ENCODE data around the gene SYNPR. TPM values are rescaled to one million over a fixed set of nuclear protein-coding genes. Genes with fewer than 3 reads are reported as not detected.

SYNPR gene
- total RNA-seq, 2 donors from 2014 or later = not detected

DNA sequence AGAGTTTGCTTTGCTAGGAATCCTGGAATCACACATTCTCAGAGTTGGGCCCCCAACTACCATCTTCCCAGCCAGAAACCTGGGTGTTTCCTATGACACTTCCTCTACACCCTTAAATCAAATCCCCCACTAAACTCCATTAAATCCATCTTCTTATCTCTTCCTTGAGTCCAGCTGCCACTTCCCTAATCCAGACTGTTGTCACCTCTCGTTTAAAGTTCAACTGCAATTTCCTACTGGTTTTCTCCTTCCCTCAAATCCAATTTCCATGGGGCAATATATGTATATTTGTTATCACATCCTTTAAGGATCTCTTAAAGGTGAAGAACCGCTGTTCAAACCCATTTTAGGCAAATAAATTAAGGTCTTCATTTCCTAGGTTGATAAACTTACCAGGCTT, 300.8 kb downstream of the SYNPR start:
- ATAC-seq (ENCODE audit: insufficient number of reproducible peaks, low FRiP score, low read depth) = no peak

DNA sequence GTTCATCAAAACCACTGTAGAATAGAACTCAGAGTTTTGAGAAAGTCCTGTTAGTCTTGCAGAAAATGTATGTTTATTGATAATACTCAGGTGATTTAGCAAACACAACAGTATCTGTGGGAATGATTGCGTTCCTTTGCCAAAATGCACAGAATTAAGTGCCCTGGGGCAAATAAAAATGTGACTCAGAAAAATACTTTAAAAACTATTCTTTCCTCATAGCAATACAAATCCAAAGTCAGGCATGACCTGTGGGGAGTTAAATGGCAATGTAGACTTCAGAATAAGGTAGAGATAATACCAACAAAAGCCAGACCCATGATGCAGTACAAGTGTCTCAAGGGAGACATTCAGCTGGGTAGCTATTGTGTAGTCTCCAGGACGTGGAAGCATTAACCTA, 302.0 kb downstream of the SYNPR start:
- H3K36me3 ChIP-seq = no peaks in the 10 kb centered on the region
- H3K9me3 ChIP-seq = no peaks in the 10 kb centered on the region
- DNase-seq (ENCODE audit: low spot score) (no peak), ATAC-seq (ENCODE audit: insufficient number of reproducible peaks, low FRiP score, low read depth) (no peak)
- no peak overlapping the region for H3K4me3 ChIP-seq
- H3K4me1 ChIP-seq (ENCODE audit: control insufficient read depth in 1 of 2, low read depth in 2 of 2) = no peaks in the 10 kb centered on the region
- no peak overlapping the region for H3K27ac ChIP-seq
- H3K27me3 ChIP-seq (replicated peaks; ENCODE audit: insufficient read depth) = no peaks in the 10 kb centered on the region
- TF ChIP-seq, protein P1, sequence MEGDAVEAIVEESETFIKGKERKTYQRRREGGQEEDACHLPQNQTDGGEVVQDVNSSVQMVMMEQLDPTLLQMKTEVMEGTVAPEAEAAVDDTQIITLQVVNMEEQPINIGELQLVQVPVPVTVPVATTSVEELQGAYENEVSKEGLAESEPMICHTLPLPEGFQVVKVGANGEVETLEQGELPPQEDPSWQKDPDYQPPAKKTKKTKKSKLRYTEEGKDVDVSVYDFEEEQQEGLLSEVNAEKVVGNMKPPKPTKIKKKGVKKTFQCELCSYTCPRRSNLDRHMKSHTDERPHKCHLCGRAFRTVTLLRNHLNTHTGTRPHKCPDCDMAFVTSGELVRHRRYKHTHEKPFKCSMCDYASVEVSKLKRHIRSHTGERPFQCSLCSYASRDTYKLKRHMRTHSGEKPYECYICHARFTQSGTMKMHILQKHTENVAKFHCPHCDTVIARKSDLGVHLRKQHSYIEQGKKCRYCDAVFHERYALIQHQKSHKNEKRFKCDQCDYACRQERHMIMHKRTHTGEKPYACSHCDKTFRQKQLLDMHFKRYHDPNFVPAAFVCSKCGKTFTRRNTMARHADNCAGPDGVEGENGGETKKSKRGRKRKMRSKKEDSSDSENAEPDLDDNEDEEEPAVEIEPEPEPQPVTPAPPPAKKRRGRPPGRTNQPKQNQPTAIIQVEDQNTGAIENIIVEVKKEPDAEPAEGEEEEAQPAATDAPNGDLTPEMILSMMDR (IDR thresholded peaks at IDR 0.05) = no peak

More for the DNA sequence above, 300.8 kb downstream of the SYNPR start:
- Histone ChIP-seq H3K27ac (no peak overlapping the region), H3K9me3 (no peaks in the 10 kb centered on the region), H3K4me1 (ENCODE audit: control insufficient read depth in 1 of 2, low read depth in 2 of 2) (no peaks in the 10 kb centered on the region), H3K36me3 (no peaks in the 10 kb centered on the region), H3K27me3 (replicated peaks; ENCODE audit: insufficient read depth) (no peaks in the 10 kb centered on the region), H3K4me3 (no peak overlapping the region)
- TF ChIP-seq, protein P1 (IDR thresholded peaks at IDR 0.05) = no peak
- no peak for DNase-seq (ENCODE audit: low spot score)

DNA sequence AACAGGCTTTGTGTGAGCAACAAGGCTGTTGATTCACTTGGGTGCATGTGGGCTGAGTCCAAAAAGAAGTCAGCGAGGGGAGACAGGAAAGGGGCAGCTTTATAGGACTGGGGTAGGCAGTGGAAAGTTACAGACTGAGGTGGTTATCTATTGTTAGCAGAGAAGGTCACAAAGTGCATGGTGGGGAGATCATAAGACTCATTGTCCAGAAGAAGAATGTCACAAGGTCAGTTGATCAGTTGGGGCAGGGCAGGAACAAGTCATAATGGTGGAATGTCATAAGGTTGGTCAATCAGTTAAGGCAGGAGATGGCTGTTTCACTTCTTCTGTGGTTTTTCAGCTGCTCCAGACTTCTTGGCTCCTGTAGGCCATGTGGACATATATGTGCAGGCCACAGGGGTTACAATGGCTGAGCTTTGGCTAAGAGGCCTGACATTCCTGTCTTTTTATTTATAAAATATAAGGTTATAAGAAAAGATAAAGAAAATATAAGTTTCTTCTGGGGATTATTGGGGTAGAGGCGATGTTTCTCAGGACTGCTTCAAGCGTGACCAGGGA, 304.9 kb downstream of the SYNPR start:
- H3K9me3 ChIP-seq = no peaks in the 10 kb centered on the region
- no peak overlapping the region for H3K27ac ChIP-seq
- no peaks in the 10 kb centered on the region for H3K36me3 ChIP-seq
- TF ChIP-seq, protein P1 (IDR thresholded peaks at IDR 0.05) = no peak
- no peak overlapping the region for H3K4me3 ChIP-seq
- H3K4me1 ChIP-seq (ENCODE audit: control insufficient read depth in 1 of 2, low read depth in 2 of 2) = no peaks in the 10 kb centered on the region
- ATAC-seq (ENCODE audit: insufficient number of reproducible peaks, low FRiP score, low read depth) (no peak), DNase-seq (ENCODE audit: low spot score) (no peak)
- H3K27me3 ChIP-seq (replicated peaks; ENCODE audit: insufficient read depth) = no peaks in the 10 kb centered on the region

DNA sequence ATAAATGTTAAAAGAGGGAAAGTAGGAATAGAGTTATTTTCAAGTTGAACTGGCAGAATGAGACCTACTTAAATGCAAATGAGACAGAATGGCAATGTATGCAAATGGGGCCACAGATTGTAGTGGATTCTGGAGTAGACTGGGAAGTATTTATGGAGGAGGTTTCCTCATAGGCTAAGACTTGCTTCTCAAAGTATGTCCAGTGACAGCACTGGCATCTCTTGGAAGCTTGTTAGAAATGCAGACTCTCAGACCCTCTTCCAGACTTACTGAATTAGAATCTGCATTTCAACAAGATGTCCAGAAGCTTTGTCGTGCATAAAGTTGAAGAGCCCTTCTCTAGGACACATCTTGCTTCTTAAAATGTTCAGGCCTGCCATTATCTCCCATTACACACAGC, 306.6 kb downstream of the SYNPR start:
- Histone ChIP-seq H3K27me3 (replicated peaks; ENCODE audit: insufficient read depth) (no peaks in the 10 kb centered on the region), H3K4me1 (ENCODE audit: control insufficient read depth in 1 of 2, low read depth in 2 of 2) (no peaks in the 10 kb centered on the region), H3K27ac (no peak overlapping the region), H3K9me3 (no peaks in the 10 kb centered on the region), H3K4me3 (no peak overlapping the region), H3K36me3 (no peaks in the 10 kb centered on the region)
- ATAC-seq (ENCODE audit: insufficient number of reproducible peaks, low FRiP score, low read depth) (no peak), DNase-seq (ENCODE audit: low spot score) (no peak)
- TF ChIP-seq, protein P1 (IDR thresholded peaks at IDR 0.05) = no peak

DNA sequence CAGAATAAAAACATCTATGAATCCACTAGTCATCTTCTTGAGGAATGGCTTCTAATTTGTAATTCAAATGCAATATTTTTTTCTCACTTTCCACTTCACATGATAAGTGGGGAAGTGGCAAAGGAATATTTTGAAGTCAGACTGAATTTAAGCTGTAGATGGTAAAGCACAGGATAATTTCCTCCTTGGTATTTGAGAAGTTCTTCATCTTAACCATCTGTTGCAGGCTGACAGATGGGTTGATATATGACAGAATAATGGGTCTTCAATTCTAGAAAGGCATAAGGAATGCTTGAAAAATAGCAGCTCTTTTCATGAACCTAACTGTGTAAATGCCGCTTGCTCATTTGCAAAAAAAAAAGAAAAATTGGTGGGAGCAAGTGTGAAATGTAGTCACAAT, 307.8 kb downstream of the SYNPR start:
- H3K36me3 ChIP-seq = no peaks in the 10 kb centered on the region
- H3K27me3 ChIP-seq (replicated peaks; ENCODE audit: insufficient read depth) = no peaks in the 10 kb centered on the region
- no peak overlapping the region for H3K4me3 ChIP-seq
- TF ChIP-seq, protein P1 (IDR thresholded peaks at IDR 0.05) = no peak
- ATAC-seq (ENCODE audit: insufficient number of reproducible peaks, low FRiP score, low read depth) (no peak), DNase-seq (ENCODE audit: low spot score) (no peak)
- H3K4me1 ChIP-seq (ENCODE audit: control insufficient read depth in 1 of 2, low read depth in 2 of 2) = no peaks in the 10 kb centered on the region
- H3K9me3 ChIP-seq = no peaks in the 10 kb centered on the region
- H3K27ac ChIP-seq = no peak overlapping the region
